GM19351 (cell line): ENCODE measurements around the gene ZC3H6.
"Not testable (repeated sequence)": the region's sequence is repeated elsewhere in the genome, so short reads cannot be mapped to it uniquely, and the experiment has no call there.

Experiments
- ATAC-seq: cut with Tn5 transposase; IDR thresholded peaks from one replicate; pipeline ENCODE4 v1.9.1; 2021; ENCODE audit warnings: mild to moderate bottlenecking, moderate library complexity; ENCODE audit not compliant: unreplicated experiment

ZC3H6 gene

DNA sequence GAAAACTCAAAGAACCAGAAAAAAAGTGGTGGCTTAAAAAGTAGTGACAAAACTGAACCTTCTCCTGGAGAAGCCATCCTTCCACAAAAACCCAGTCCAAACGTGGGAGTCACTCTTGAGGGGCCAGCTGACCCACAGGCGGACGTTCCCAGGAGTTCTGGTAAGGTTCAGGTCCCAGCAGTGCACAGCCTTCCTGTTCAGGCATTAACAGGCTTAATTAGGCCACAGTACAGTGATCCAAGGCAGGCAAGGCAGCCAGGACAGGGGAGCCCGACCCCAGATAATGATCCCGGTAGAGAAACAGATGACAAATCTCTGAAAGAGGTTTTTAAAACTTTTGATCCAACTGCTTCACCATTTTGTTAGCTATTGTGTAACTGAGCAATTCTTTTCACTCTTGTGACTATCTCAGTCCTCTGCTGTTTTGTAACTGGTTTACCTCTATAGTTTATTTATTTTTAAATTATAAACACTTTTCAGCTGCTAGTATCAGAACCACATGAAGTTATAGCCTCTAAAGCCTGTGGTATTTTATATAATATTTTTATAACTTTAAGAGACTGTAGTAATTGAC lies 56.8 kb downstream of the ZC3H6 start:
- ATAC-seq: no peak

- no peak for ATAC-seq
Measured at GRCh38 chr2:112335600-112335999, 60.2 kb downstream of the ZC3H6 start.

- ATAC-seq: no peak
Measured at GRCh38 chr2:112339986-112340385, 64.6 kb downstream of the ZC3H6 start.

DNA sequence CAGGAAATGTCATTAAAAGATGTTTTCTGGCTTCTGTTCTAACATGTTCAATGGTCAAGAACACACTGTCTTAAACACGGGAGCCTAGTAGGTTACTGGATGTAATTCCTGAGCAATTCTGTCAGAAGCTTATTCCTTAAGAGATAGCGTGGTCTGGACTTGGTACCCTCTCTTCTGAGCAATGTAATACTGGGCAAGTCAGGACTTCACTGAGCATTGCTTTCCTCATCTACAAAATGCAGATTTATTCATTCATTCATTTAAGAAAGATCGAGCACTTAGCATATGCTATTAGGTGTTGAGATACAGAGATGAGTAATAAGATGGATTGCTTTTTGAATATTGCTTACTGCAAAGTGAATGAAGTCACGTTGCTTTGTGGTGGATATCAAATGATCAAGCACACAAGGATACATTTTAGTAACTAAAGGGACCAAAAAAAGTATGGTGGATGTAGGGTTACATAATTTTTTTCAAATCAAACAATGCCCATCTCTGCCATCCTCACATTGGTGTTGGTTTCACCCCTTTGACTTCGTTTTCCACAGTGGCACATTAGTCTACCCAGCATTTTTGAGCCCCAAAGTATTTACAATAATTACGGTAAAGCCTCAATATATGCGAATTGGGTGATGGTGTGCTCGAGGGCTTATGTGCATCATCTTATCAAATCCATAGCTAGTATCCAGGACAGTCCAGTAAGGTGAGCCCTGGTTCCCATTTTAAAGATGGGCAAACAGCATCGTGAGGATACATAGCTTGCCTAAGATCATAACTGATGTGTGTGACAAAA lies 65.3 kb downstream of the ZC3H6 start:
- no peak for ATAC-seq

DNA sequence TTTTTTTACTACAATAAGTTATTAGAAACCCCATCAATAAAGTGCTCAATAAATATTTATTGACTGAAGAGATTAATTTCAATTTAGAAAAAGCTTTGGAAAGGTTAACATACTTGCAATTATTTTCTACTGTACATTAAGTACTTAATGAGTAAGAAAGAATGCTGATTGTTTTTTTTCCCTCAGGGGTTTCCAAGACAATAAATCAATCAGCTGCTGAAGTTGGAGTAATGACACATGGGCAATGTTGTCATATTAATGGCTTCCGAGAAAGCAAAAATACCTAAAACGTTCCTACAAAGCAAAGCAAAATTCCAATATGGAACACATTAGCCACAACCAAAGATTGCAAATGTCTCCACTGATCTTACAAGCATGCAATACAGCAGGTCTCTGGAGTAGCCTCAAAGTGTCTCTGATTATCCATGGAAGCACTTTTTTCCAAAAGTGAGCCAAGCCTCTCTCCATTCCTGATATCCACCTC lies 66.7 kb downstream of the ZC3H6 start:
- no peak for ATAC-seq

- peak; percentile 66 for ATAC-seq
Measured at GRCh38 chr2:112343827-112344585, 68.6 kb downstream of the ZC3H6 start.

DNA sequence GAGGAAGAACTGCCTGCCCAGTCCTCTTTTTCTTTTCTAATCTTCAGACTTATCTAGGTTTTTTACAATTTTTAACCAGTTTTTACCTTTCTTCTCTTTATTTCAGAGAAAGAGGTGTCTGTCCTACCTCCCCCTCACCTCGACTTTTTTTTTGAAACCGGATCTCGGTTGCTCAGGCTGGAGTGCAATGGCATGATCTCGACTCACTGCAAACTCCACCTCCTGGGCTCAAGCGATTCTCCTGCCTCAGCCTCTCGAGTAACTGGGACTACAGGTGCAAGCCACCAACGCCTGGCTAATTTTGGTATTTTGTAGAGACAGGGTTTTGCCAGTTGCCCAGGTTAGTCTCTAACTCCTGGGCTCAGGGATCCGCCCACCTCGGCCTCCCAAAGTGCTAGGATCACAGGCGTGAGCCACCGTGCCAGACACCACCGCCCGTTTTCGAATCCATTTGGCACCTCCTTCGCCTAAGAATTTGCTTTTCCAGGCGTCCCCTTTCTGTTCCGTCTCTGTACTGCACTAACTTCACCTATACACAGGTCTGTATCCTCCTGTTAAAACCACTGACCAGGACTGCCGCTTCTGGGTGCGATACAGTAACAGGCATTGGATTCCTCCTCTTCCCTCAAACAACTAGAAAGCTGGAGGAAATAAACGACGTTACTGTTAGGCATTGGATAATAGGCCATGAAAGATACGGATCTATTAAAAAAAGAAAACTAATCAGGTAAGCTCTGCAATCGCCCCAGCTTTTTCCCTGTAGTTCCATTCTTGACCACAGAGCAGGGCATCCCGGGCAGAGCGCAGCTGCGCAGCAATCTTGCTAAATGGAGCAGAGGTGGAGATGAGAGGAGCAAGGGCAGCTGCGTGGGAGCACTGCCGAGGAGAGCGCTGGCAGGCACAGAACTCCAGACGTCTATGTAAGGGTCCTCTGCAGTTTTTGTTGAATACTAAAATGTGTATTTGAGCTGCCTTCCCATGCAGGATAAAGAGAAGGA lies 69.9 kb downstream of the ZC3H6 start:
- ATAC-seq: no peak

DNA sequence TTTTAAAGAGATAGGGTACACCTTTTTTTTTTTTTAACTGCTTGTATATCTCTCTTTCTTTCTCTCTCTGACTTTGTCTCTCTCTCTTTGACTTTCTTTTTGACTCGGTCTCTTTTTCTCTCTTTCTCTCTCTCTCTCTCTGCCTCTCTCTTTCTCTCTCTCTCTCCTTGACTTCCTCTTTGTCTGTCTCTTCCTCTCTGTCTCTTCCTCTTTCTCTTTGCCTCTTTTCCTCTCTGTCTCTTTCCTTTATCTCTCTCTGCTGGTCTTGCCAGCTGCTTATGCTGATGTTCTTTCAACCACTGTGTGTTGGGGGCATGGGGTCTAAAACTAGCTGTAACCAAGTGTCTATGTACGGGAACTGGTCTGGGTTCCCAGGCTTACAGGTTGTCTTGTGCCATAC lies 76.9 kb downstream of the ZC3H6 start:
- ATAC-seq: not testable (repeated sequence)

GRCh38 chr2:112352809-112353603 lies 77.6 kb downstream of the ZC3H6 start:
- not testable (repeated sequence) for ATAC-seq

DNA sequence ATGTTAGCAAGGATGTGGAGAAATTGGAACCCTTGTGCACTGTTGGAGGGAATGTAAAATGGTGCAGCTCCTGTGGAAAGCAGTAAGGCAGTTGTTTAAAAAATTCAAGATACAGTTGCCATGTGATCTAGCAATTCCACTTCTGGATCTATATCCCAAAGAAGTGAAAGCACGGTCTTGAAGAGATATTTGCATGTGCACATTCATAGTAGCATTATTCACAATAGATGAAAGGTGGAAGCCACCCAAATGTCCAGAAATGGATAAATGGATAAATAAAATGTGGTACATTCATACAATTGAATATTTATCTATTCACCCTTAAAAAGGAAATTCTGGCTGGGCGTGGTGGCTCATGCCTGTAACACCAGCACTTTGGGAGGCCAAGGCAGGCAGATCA lies 78.9 kb downstream of the ZC3H6 start:
- ATAC-seq: not testable (repeated sequence)

DNA sequence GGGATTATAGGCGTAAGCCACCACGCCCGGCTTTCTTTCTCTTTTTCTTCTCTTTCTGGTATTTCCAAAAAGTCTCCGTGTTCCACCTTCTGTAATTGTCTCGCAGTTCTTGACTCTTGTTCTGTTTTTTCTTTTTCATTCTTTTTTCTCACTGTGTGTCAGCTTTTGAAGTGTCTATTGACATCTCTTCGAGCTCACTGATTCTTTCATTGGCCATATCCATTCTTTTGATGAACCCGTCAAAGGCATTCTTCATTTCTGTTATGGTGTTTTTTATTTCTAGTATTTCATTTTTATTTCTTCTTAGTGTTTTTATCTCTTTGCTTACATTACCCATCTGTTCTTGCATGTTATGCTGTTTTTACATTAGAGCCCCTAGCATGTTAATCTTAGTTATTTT lies 84.7 kb downstream of the ZC3H6 start:
- ATAC-seq: not testable (repeated sequence)
